ENCODE data around the gene DDAH1.

- TF ChIP-seq POLR2A (IDR thresholded peaks at IDR 0.05): no peak
- no peak for TF ChIP-seq CTCF (IDR thresholded peaks at IDR 0.05)
These were observed 36.4 kb downstream of the DDAH1 start for GRCh38 chr1:85428471-85429089.
